WTC11 (cell line): Measurements from ENCODE around the gene IL16. TPM values are rescaled to one million over a fixed set of nuclear protein-coding genes. Genes with fewer than 3 reads are reported as not detected.

Experiments used
- ATAC-seq: fragments of 200-7000 bp; cut with Tn5 transposase; 2 replicates; pipeline ENCODE4 v1.10.0; 2021; ENCODE audit warnings: mild to moderate bottlenecking, moderate library complexity
- CTCF ChIA-PET: fragments of 300-600 bp; sonication (Branson Sonifier 250); formaldehyde crosslinking; loops from one replicate; lab custom pipeline; 2021; ENCODE audit warnings: antibody characterized with exemption; lab: Charles Lee
- POLR2A ChIA-PET: fragments of 350-600 bp; sonication (Branson Sonifier 250); formaldehyde crosslinking; loops from one replicate; lab custom pipeline; 2021; ENCODE audit warnings: antibody characterized with exemption; lab: Charles Lee
- DNase-seq: peaks from one replicate; pipeline ENCODE4 v3.0.0; 2021; ENCODE audit warnings: low spot score
- H3K27ac Mint-ChIP-seq: 2 replicates; pipeline ENCODE4 v1.8.0; 2021; ENCODE audit warnings: mixed read lengths
- H3K27me3 Mint-ChIP-seq: 2 replicates; pipeline ENCODE4 v1.8.0; 2021; ENCODE audit warnings: low read depth, mild to moderate bottlenecking, moderate library complexity, mixed read lengths
- H3K36me3 Mint-ChIP-seq: 2 replicates; pipeline ENCODE4 v1.8.0; 2021; ENCODE audit warnings: mixed read lengths
- H3K4me1 Mint-ChIP-seq: 2 replicates; pipeline ENCODE4 v1.8.0; 2022; ENCODE audit warnings: mixed read lengths
- H3K4me3 Mint-ChIP-seq: 2 replicates; pipeline ENCODE4 v1.8.0; 2021; ENCODE audit warnings: mild to moderate bottlenecking, moderate library complexity, mixed read lengths
- H3K9me3 Mint-ChIP-seq: 2 replicates; pipeline ENCODE4 v1.8.0; 2021; ENCODE audit warnings: mixed read lengths
- ATF1 ChIP-seq: sonication (generic); formaldehyde crosslinking; IDR thresholded peaks from 2 replicates; pipeline ENCODE4 v1.8.1; 2023; ENCODE audit warnings: mild to moderate bottlenecking, moderate library complexity, missing genetic modification reagents
- ELF4 ChIP-seq: sonication (generic); formaldehyde crosslinking; IDR thresholded peaks from 2 replicates; pipeline ENCODE4 v1.8.1; 2022; ENCODE audit warnings: low read depth, mild to moderate bottlenecking, moderate library complexity, missing genetic modification reagents
- ESRRA ChIP-seq: sonication (generic); formaldehyde crosslinking; IDR thresholded peaks from 2 replicates; pipeline ENCODE4 v1.8.1; 2022; ENCODE audit warnings: mild to moderate bottlenecking, missing genetic modification reagents, borderline replicate concordance
- GTF2I ChIP-seq: fragments of 250-450 bp; sonication (Bioruptor Pico); conservative IDR thresholded peaks from 2 replicates; pipeline ENCODE4 v1.4.0; 2021; ENCODE audit warnings: mild to moderate bottlenecking
- IRF2 ChIP-seq: sonication (generic); formaldehyde crosslinking; IDR thresholded peaks from 2 replicates; pipeline ENCODE4 v1.8.0; 2022; ENCODE audit warnings: low read depth, missing genetic modification reagents, borderline replicate concordance
- NR2C2 ChIP-seq: sonication (generic); formaldehyde crosslinking; IDR thresholded peaks from 2 replicates; pipeline ENCODE4 v1.8.0; 2022; ENCODE audit warnings: mild to moderate bottlenecking, missing genetic modification reagents
- SMAD4 ChIP-seq: sonication (generic); formaldehyde crosslinking; IDR thresholded peaks from 2 replicates; pipeline ENCODE4 v1.8.0; 2022; ENCODE audit warnings: mild to moderate bottlenecking, missing genetic modification reagents
- TEAD1 ChIP-seq: sonication (generic); formaldehyde crosslinking; IDR thresholded peaks from 2 replicates; pipeline ENCODE4 v1.8.0; 2022; ENCODE audit warnings: mild to moderate bottlenecking, missing genetic modification reagents
- TP53 ChIP-seq: sonication (generic); formaldehyde crosslinking; IDR thresholded peaks from 2 replicates; pipeline ENCODE4 v1.8.1; 2023; ENCODE audit warnings: mild to moderate bottlenecking, missing genetic modification reagents
- ZNF219 ChIP-seq: sonication (generic); formaldehyde crosslinking; IDR thresholded peaks from 2 replicates; pipeline ENCODE4 v1.8.0; 2023; ENCODE audit warnings: missing genetic modification reagents, mild to moderate bottlenecking, borderline replicate concordance
- total RNA-seq: library from RNA; stranded (reverse); gene quantifications from 3 replicates; pipeline ENCODE4 v1.2.3, GENCODE V29; 2021
- TF ChIP-seq, protein P1 (sequence below): fragments of 250-450 bp; sonication (Bioruptor Pico); IDR thresholded peaks from 2 replicates; pipeline ENCODE4 v2.1.2; 2022; ENCODE audit warnings: mild to moderate bottlenecking, moderate library complexity
- TF ChIP-seq, protein P2 (sequence below): sonication (generic); formaldehyde crosslinking; IDR thresholded peaks from 2 replicates; pipeline ENCODE4 v1.8.1; 2023; ENCODE audit warnings: mild to moderate bottlenecking, missing genetic modification reagents, moderate library complexity
- TF ChIP-seq, protein P3 (sequence below): sonication (generic); formaldehyde crosslinking; IDR thresholded peaks from 2 replicates; pipeline ENCODE4 v1.8.1; 2023; ENCODE audit warnings: mild to moderate bottlenecking, moderate library complexity, missing genetic modification reagents
- TF ChIP-seq, protein P4 (sequence below): sonication (generic); formaldehyde crosslinking; IDR thresholded peaks from 2 replicates; pipeline ENCODE4 v1.8.1; 2023; ENCODE audit warnings: mild to moderate bottlenecking, missing genetic modification reagents, borderline replicate concordance
- TF ChIP-seq, protein P5 (sequence below): fragments of 250-450 bp; sonication (Bioruptor Pico); IDR thresholded peaks from 2 replicates; pipeline ENCODE4 v1.9.0; 2021; ENCODE audit warnings: mild to moderate bottlenecking
- TF ChIP-seq, protein P6 (sequence below): sonication (generic); formaldehyde crosslinking; IDR thresholded peaks from 2 replicates; pipeline ENCODE4 v1.8.1; 2022; ENCODE audit warnings: low read depth, mild to moderate bottlenecking, moderate library complexity, missing genetic modification reagents, borderline replicate concordance
- TF ChIP-seq, protein P7 (sequence below): sonication (generic); formaldehyde crosslinking; IDR thresholded peaks from 2 replicates; pipeline ENCODE4 v1.8.1; 2022; ENCODE audit warnings: low read depth, missing genetic modification reagents, borderline replicate concordance
- TF ChIP-seq, protein P8 (sequence below): fragments of 250-450 bp; sonication (Bioruptor Pico); IDR thresholded peaks from 2 replicates; pipeline ENCODE4 v1.9.0; 2021; ENCODE audit warnings: moderate library complexity, mild to moderate bottlenecking, inconsistent platforms, borderline replicate concordance

The IL16 gene
- total RNA-seq, 1 experiment from 2014 or later = 0.61 TPM

DNA sequence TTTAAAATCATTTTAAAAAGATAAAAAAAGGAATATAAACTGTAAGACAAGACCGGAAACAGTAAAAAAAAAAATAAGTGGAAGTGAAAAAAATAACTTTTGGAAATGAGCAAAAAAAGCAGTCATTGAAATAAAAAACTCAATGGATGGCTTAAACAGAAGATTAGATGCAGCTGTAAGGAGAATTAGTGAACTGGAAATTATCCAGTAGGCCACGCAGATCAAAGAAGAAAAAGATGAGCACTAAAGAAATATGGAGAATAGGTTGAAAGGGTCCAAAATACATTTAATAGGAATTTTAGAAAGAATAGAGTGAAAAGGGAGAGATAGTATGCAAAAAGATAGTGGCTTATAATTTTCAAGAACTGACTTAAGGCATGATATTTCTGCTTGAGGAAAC, 80.3 kb downstream of the IL16 start:
- DNase-seq (no peak), ATAC-seq (no peak)
- TF ChIP-seq IRF2 (CRISPR knock-in tag) = no peak
- TF ChIP-seq GTF2I (CRISPR knock-in tag) = 0 out of 2 replicates have a peak, but pooled peaks have one; percentile 61
- H3K4me3 Mint-ChIP-seq = no peak overlapping the region
- no peak overlapping the region for H3K27ac Mint-ChIP-seq
- H3K36me3 Mint-ChIP-seq = peaks cover 19% of the 10 kb centered on the region
- H3K27me3 Mint-ChIP-seq = peaks cover 5% of the 10 kb centered on the region
- ChIA-PET POLR2A (no interaction called here), CTCF (interaction anchor here (1.0 kb wide), 1 partner anchor 10 kb away, joined by 3 read pairs; no protein-coding TSS in a partner anchor)
- peaks cover 32% of the 10 kb centered on the region for H3K9me3 Mint-ChIP-seq
- H3K4me1 Mint-ChIP-seq = peaks cover 12% of the 10 kb centered on the region

DNA sequence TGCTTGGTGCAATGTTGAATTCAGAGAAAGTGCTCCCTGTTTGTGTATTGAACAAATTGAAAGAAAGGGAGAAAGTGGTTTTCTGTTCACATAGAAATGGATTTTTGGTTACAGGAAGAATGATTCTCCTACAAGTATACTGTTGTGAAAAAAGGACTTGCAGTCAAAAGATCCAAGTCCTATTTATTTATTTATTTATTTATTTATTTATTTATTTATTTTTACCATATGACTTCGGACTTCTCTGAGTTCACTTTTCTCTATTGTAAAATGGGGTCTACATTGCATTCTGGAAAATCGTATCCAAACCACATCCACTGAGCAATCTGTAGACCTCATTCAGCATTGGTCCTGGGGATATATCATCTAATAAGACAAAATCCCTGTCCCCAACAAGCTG, 81.2 kb downstream of the IL16 start:
- POLR2A ChIA-PET = no interaction called here
- CTCF ChIA-PET = no interaction called here
- peaks cover 19% of the 10 kb centered on the region for H3K36me3 Mint-ChIP-seq
- H3K4me1 Mint-ChIP-seq = peaks cover 12% of the 10 kb centered on the region
- H3K4me3 Mint-ChIP-seq = no peak overlapping the region
- peaks cover 5% of the 10 kb centered on the region for H3K27me3 Mint-ChIP-seq
- TF ChIP-seq ESRRA (CRISPR knock-in tag) (no peak), ELF4 (CRISPR knock-in tag) (no peak), TEAD1 (CRISPR knock-in tag) (no peak), NR2C2 (CRISPR knock-in tag) (no peak)
- TF ChIP-seq, protein P1, sequence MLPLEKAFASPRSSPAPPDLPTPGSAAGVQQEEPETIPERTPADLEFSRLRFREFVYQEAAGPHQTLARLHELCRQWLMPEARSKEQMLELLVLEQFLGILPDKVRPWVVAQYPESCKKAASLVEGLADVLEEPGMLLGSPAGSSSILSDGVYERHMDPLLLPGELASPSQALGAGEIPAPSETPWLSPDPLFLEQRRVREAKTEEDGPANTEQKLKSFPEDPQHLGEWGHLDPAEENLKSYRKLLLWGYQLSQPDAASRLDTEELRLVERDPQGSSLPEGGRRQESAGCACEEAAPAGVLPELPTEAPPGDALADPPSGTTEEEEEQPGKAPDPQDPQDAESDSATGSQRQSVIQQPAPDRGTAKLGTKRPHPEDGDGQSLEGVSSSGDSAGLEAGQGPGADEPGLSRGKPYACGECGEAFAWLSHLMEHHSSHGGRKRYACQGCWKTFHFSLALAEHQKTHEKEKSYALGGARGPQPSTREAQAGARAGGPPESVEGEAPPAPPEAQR (CRISPR knock-in tag) = no peak
- TF ChIP-seq, protein P2, sequence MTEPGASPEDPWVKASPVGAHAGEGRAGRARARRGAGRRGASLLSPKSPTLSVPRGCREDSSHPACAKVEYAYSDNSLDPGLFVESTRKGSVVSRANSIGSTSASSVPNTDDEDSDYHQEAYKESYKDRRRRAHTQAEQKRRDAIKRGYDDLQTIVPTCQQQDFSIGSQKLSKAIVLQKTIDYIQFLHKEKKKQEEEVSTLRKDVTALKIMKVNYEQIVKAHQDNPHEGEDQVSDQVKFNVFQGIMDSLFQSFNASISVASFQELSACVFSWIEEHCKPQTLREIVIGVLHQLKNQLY (CRISPR knock-in tag) = no peak
- peaks cover 32% of the 10 kb centered on the region for H3K9me3 Mint-ChIP-seq
- ATAC-seq (no peak), DNase-seq (no peak)
- no peak overlapping the region for H3K27ac Mint-ChIP-seq

DNA sequence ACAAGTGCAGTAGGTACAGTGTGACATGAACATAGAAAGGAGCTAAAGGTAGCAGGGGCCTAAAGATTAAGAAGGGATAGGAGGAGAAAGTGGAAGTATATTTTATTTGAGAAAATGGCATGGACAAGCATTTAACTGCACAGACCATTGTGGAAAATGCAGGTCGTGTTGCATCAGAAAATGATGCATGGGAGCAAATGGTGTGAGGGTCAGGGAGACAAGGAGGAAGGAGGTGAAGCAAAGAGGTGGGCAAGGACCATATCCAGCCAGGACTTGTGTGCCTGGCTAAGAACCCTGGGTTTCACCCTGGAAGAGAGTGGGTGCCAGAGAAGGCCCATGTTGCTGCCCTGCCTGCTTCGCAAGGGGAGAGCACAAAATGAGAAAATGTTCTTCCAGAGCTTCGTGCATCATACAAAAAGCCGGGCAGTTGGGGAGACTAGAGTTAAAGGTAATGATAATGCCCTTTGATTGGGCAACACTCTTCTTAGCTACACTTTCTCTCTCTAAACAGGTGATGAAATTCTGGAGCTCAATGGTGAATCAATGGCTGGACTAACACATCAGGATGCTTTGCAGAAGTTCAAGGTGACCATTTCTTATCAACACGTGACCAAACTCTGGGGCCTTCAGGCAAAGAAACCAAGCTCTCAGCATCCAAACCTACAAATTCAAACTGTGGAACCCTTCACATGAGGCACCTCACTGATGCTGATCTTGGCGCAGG, 81.8 kb downstream of the IL16 start:
- ATAC-seq = no peak
- H3K9me3 Mint-ChIP-seq = peaks cover 32% of the 10 kb centered on the region
- H3K27ac Mint-ChIP-seq = no peak overlapping the region
- H3K4me3 Mint-ChIP-seq = no peak overlapping the region
- peaks cover 19% of the 10 kb centered on the region for H3K36me3 Mint-ChIP-seq
- H3K27me3 Mint-ChIP-seq = peaks cover 5% of the 10 kb centered on the region
- POLR2A ChIA-PET = no interaction called here
- peaks cover 12% of the 10 kb centered on the region for H3K4me1 Mint-ChIP-seq
- CTCF ChIA-PET = interaction anchor here (2.5 kb wide), 1 partner anchor 13 kb away, joined by 20 read pairs; no protein-coding TSS in a partner anchor
- no peak for DNase-seq
- TF ChIP-seq SMAD4 (no peak), ATF1 (CRISPR knock-in tag) (no peak), NR2C2 (CRISPR knock-in tag) (no peak), ZNF219 (CRISPR knock-in tag) (no peak), TP53 (CRISPR knock-in tag) (no peak), ESRRA (CRISPR knock-in tag) (no peak)
- TF ChIP-seq, protein P3, sequence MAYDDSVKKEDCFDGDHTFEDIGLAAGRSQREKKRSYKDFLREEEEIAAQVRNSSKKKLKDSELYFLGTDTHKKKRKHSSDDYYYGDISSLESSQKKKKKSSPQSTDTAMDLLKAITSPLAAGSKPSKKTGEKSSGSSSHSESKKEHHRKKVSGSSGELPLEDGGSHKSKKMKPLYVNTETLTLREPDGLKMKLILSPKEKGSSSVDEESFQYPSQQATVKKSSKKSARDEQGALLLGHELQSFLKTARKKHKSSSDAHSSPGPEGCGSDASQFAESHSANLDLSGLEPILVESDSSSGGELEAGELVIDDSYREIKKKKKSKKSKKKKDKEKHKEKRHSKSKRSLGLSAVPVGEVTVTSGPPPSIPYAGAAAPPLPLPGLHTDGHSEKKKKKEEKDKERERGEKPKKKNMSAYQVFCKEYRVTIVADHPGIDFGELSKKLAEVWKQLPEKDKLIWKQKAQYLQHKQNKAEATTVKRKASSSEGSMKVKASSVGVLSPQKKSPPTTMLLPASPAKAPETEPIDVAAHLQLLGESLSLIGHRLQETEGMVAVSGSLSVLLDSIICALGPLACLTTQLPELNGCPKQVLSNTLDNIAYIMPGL (CRISPR knock-in tag) = no peak
- TF ChIP-seq, protein P4, sequence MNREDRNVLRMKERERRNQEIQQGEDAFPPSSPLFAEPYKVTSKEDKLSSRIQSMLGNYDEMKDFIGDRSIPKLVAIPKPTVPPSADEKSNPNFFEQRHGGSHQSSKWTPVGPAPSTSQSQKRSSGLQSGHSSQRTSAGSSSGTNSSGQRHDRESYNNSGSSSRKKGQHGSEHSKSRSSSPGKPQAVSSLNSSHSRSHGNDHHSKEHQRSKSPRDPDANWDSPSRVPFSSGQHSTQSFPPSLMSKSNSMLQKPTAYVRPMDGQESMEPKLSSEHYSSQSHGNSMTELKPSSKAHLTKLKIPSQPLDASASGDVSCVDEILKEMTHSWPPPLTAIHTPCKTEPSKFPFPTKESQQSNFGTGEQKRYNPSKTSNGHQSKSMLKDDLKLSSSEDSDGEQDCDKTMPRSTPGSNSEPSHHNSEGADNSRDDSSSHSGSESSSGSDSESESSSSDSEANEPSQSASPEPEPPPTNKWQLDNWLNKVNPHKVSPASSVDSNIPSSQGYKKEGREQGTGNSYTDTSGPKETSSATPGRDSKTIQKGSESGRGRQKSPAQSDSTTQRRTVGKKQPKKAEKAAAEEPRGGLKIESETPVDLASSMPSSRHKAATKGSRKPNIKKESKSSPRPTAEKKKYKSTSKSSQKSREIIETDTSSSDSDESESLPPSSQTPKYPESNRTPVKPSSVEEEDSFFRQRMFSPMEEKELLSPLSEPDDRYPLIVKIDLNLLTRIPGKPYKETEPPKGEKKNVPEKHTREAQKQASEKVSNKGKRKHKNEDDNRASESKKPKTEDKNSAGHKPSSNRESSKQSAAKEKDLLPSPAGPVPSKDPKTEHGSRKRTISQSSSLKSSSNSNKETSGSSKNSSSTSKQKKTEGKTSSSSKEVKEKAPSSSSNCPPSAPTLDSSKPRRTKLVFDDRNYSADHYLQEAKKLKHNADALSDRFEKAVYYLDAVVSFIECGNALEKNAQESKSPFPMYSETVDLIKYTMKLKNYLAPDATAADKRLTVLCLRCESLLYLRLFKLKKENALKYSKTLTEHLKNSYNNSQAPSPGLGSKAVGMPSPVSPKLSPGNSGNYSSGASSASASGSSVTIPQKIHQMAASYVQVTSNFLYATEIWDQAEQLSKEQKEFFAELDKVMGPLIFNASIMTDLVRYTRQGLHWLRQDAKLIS = no peak
- TF ChIP-seq, protein P5, sequence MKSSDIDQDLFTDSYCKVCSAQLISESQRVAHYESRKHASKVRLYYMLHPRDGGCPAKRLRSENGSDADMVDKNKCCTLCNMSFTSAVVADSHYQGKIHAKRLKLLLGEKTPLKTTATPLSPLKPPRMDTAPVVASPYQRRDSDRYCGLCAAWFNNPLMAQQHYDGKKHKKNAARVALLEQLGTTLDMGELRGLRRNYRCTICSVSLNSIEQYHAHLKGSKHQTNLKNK (CRISPR knock-in tag) = no peak
- TF ChIP-seq, protein P6, sequence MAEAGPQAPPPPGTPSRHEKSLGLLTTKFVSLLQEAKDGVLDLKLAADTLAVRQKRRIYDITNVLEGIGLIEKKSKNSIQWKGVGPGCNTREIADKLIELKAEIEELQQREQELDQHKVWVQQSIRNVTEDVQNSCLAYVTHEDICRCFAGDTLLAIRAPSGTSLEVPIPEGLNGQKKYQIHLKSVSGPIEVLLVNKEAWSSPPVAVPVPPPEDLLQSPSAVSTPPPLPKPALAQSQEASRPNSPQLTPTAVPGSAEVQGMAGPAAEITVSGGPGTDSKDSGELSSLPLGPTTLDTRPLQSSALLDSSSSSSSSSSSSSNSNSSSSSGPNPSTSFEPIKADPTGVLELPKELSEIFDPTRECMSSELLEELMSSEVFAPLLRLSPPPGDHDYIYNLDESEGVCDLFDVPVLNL = no peak
- TF ChIP-seq, protein P7, sequence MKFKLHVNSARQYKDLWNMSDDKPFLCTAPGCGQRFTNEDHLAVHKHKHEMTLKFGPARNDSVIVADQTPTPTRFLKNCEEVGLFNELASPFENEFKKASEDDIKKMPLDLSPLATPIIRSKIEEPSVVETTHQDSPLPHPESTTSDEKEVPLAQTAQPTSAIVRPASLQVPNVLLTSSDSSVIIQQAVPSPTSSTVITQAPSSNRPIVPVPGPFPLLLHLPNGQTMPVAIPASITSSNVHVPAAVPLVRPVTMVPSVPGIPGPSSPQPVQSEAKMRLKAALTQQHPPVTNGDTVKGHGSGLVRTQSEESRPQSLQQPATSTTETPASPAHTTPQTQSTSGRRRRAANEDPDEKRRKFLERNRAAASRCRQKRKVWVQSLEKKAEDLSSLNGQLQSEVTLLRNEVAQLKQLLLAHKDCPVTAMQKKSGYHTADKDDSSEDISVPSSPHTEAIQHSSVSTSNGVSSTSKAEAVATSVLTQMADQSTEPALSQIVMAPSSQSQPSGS (CRISPR knock-in tag) = no peak
- TF ChIP-seq, protein P8, sequence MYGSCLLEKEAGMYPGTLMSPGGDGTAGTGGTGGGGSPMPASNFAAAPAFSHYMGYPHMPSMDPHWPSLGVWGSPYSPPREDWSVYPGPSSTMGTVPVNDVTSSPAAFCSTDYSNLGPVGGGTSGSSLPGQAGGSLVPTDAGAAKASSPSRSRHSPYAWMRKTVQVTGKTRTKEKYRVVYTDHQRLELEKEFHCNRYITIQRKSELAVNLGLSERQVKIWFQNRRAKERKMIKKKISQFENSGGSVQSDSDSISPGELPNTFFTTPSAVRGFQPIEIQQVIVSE (CRISPR knock-in tag) = no peak
